Stimulated activated memory B cell treated with anti-CD40 and anti-IgM and Interleukin-4, amounts not matched to agents 10 μg/mL and 1 μg/mL and 100 μg/mL, for 72 hours (primary cell): ENCODE measurements around the gene VAMP5.
"Not testable (repeated sequence)": the region's sequence is repeated elsewhere in the genome, so short reads cannot be mapped to it uniquely, and the experiment has no call there.

Experiments used
- ATAC-seq: fragments of 150-1000 bp; cut with Tn5 transposase; 2 replicates; pipeline ENCODE4 v1.10.0; 2021
- H3K27ac Mint-ChIP-seq: one replicate; pipeline ENCODE4 v1.8.0; 2022; ENCODE audit warnings: mild to moderate bottlenecking, mixed read lengths
- H3K27me3 Mint-ChIP-seq: one replicate; pipeline ENCODE4 v1.8.0; 2022; ENCODE audit warnings: mixed read lengths
- H3K36me3 Mint-ChIP-seq: one replicate; pipeline ENCODE4 v1.8.0; 2022; ENCODE audit warnings: mixed read lengths
- H3K4me1 Mint-ChIP-seq: one replicate; pipeline ENCODE4 v1.8.0; 2022; ENCODE audit warnings: mixed read lengths
- H3K4me3 Mint-ChIP-seq: one replicate; pipeline ENCODE4 v1.8.0; 2022; ENCODE audit warnings: mild to moderate bottlenecking, moderate library complexity, mixed read lengths
- H3K9me3 Mint-ChIP-seq: one replicate; pipeline ENCODE4 v1.8.0; 2022; ENCODE audit warnings: mixed read lengths

The VAMP5 gene, protein sequence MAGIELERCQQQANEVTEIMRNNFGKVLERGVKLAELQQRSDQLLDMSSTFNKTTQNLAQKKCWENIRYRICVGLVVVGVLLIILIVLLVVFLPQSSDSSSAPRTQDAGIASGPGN

DNA sequence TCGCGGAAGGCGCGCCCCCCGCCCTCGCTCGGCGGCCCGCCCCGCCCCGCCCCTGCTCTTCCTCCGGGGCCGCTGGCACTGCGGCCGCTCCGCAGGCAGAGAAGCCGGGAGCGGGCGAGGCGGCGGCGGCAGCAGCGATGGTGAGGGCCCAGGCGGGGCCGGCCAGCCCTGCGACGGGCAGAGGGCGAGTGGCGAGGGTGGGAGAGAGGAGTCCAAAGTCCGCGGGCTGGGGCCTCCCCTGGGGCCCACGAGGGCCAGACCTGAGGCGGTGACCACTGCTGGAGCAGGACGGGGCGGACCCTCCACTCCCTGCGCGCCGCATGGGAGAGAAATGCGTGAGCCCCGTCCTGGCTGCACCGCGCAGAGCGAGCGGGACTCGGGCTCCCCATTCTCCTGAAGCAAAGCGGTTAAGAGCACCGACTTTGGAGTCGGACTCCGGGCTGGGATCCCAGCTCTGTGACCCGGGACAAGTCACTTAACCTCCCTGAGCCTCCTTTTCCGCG lies at the start of gene VAMP5:
VAMP5 (plus strand) TSS at position 78 of the 503 bp plus-strand sequence; CDS start at position 138, 60 bp downstream.
- H3K36me3 Mint-ChIP-seq: peaks cover 33% of the 10 kb centered on the region
- H3K4me1 Mint-ChIP-seq: peaks cover 54% of the 10 kb centered on the region
- ATAC-seq: peak; percentile 70
- H3K9me3 Mint-ChIP-seq: no peaks in the 10 kb centered on the region
- peak within 1 kb of the TSS; percentile 69 for H3K27ac Mint-ChIP-seq
- H3K4me3 Mint-ChIP-seq: peak within 1 kb of the TSS; percentile 77
- no peaks in the 10 kb centered on the region for H3K27me3 Mint-ChIP-seq

DNA sequence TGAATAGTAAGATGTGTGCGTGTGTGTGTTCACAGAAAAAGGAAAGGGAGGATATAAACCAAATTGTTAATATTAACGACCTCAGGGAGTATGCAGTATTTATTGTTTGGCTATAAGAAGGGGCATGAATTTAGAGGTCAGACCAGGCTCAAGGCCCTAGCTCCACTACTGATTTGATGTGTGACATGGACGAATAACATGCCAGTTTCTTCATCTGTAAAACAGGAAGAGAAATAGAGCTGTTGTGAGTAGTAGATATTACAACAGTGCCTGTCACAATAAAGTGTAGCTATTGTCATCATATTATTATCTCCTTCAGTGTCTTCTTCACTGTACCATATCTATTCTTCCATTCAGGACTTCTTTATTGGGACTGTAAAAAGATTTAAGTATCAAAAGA lies 49.4 kb upstream of the VAMP5 start:
- Mint-ChIP-seq H3K27ac (peak overlapping the region; percentile 58), H3K4me3 (no peak overlapping the region), H3K4me1 (peaks cover 15% of the 10 kb centered on the region), H3K27me3 (no peaks in the 10 kb centered on the region), H3K9me3 (no peaks in the 10 kb centered on the region), H3K36me3 (peaks cover 3% of the 10 kb centered on the region)
- no peak for ATAC-seq

DNA sequence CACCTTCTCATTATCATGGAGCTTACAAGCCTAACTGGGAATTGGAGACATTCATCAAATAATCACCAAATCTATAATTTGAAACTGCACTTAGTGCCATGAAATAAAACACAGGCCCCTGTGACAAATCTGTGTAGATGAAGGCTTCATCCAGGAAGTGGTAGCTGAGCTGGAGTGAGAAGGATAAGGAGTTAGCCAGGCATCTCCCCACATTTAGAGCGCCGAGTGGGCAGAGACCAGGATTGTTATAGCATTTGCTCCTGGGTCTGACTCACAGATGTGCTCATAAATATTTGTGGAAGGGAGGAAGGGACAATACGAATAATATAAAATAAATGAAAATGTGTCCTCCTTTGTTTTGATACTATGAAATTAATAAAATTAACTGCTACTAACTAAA lies 47.8 kb upstream of the VAMP5 start:
- Mint-ChIP-seq H3K27me3 (no peaks in the 10 kb centered on the region), H3K27ac (no peak overlapping the region), H3K9me3 (no peaks in the 10 kb centered on the region), H3K36me3 (peaks cover 13% of the 10 kb centered on the region), H3K4me1 (peaks cover 29% of the 10 kb centered on the region), H3K4me3 (no peak overlapping the region)
- no peak for ATAC-seq

DNA sequence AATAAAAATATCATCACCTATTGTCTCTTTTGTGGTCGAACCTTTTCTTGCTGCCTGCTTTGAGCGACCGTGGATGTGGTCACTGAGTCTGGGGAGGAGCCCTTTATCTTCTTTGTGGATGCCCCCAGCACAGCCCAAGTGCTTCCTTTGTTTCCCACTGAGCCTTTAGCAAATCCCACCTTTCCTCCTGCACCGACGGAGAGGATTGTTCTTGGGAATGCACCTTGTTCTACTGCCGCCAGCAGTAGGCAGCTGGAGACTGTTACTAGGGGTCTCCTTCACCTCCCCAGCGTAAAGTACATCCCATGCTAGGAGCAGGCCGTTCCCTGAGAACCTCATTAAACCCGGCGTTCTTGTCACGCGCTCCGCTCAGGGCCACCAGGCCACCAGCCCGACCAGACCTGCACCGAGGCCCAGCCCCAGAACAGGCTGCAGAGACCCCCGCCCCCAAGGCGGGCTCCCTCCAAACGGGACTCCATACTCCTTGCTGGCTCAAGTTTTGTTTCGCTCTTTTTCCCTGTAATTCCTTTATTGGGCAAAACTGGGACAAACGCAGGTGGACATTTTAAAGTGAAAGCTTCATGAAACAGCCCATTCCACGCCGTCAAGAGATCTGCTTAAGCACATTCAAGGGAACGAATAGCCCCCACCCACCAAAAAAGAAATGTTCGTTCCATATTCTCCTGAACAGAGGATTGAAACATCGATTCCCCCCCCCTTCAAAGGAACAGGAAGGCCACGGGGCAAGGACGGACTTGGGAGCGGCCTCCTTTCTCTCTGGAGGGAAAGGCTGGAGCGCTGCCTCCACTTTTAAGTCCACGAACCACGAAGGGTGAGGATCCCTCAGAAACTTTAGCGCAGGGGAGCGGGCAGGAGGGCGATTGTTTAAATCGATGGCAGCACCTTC lies 46.4 kb upstream of the VAMP5 start:
- peaks cover 43% of the 10 kb centered on the region for H3K4me1 Mint-ChIP-seq
- no peaks in the 10 kb centered on the region for H3K27me3 Mint-ChIP-seq
- H3K4me3 Mint-ChIP-seq: peak overlapping the region; percentile 90
- no peak for ATAC-seq
- no peaks in the 10 kb centered on the region for H3K9me3 Mint-ChIP-seq
- H3K27ac Mint-ChIP-seq: peak overlapping the region; percentile 98
- peaks cover 24% of the 10 kb centered on the region for H3K36me3 Mint-ChIP-seq

DNA sequence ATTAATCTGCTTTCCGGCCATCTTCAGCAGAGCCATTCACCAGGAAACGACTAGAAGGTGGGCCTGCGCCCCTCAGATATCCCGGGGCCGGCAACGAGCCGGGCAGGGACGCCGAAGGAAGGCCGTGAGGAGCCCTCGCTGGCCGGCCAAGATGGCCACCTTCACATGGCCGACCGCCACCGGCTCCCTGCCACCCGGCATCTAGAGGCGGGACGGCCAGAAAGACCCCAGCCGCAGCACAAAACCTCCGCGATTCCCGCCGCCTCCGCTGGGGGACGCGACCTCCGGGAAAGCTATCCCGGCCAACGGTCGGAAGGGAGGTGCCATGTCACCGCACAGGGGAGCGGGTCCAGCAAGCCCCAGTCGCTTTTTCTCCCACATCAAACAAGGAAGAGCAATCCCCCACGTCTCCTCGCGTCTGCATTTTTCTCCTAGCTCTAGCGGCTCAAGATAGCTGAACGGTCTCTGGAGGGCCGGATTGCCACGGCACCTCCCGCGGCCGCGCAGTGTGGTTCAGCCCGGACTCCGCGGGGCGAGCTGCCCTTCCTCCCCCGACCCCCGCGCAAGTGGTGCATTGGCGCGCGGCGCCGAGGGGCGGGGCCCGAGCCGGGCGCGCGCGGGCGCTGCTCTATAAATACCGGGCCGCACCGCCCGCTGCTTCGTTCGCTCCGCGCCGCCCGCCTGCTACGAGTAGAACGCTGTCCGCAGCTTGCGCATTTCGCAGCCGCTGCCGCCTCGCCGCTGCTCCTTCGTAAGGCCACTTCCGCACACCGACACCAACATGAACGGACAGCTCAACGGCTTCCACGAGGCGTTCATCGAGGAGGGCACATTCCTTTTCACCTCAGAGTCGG lies 45.5 kb upstream of the VAMP5 start, which contains the start of gene MAT2A:
MAT2A (plus strand) TSS at position 662 of the 854 bp plus-strand sequence; CDS start at position 782, 120 bp downstream.
- H3K27ac Mint-ChIP-seq: peak within 1 kb of the TSS; percentile 98
- ATAC-seq: peak; percentile 93
- H3K36me3 Mint-ChIP-seq: peaks cover 31% of the 10 kb centered on the region
- no peaks in the 10 kb centered on the region for H3K9me3 Mint-ChIP-seq
- H3K4me1 Mint-ChIP-seq: peaks cover 47% of the 10 kb centered on the region
- no peaks in the 10 kb centered on the region for H3K27me3 Mint-ChIP-seq
- peak within 1 kb of the TSS; percentile 90 for H3K4me3 Mint-ChIP-seq

DNA sequence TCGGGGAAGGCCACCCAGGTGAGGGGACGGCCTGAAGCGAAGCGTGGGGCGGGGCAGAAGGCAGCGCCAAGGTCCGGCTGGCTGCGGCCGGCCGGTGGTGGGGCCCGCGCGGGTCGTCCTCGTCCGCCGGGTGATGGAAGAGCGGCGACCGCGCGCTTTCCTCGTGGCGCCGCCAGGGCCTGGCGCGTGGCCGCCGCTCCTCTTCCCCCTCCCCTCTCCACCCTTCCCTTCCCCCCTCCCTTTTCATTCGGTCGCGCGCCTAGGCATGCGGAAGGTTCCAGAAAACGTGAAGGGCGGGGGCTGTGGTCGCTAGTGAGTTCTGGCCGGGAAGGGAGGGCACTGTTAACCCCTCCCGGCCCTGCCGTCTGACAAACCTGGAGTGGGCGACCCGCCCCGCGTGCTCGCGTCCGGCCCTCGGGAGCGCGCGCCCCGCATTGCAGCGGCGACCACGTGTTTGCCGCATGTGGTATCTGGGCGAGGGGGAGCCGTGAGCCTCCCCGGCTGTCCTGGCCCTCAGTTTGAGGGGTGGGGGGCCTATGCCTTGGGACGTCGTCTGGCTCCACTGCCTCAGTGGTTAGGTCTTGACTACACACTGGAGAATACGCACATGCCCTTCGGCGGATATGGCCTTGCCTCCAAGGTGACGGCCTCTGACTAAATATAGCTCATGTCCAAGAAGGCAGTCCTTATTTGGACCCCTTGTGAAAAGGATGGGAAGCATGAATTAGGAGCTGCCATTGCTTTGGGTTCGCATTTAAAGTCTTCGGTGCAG lies 44.7 kb upstream of the VAMP5 start:
- H3K27me3 Mint-ChIP-seq: no peaks in the 10 kb centered on the region
- ATAC-seq: peak; percentile 72
- H3K36me3 Mint-ChIP-seq: peaks cover 39% of the 10 kb centered on the region
- peaks cover 45% of the 10 kb centered on the region for H3K4me1 Mint-ChIP-seq
- H3K27ac Mint-ChIP-seq: peak overlapping the region; percentile 98
- H3K4me3 Mint-ChIP-seq: peak overlapping the region; percentile 90
- no peaks in the 10 kb centered on the region for H3K9me3 Mint-ChIP-seq

DNA sequence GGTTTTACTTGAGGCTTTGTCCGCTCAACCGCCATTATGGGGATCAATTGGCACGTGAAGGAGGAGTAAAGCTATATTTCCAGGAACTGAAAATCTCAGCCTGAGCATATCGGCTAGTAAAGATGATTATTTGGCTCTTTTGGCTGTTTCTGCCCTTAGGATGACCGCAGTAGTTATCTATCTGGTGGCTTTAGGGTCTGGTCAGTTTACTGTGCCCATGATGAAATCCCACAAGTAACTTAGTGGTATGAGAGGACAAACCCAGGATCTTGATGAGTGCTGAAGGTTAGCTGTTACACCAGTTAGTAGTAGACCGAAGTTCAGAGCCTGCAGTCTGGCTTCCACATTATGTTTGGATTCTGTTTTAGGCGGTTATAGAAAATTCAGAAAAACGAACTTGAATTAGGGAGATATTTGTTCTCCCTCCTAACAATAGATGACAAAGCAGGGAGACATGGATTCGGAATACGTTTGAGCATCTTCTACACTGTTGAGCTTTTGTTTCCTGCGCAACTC lies 44.0 kb upstream of the VAMP5 start:
- peak overlapping the region; percentile 98 for H3K27ac Mint-ChIP-seq
- no peaks in the 10 kb centered on the region for H3K27me3 Mint-ChIP-seq
- H3K9me3 Mint-ChIP-seq: no peaks in the 10 kb centered on the region
- H3K36me3 Mint-ChIP-seq: peaks cover 39% of the 10 kb centered on the region
- peaks cover 41% of the 10 kb centered on the region for H3K4me1 Mint-ChIP-seq
- ATAC-seq: no peak
- H3K4me3 Mint-ChIP-seq: peak overlapping the region; percentile 90

DNA sequence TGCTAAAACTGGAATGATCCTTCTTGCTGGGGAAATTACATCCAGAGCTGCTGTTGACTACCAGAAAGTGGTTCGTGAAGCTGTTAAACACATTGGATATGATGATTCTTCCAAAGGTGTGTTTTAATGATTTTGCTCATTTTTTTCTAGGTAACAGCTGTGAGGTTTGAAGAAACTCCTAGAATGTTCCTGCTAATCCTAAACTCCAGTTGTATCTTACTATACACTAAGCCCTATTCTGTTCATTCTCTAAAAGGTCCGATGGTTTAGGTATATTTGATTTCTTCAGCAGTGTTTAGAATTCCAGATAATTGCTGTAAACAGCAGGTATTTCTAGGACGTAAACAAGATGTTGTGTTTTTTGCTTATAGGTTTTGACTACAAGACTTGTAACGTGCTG lies 43.0 kb upstream of the VAMP5 start:
- Mint-ChIP-seq H3K4me1 (peaks cover 41% of the 10 kb centered on the region), H3K9me3 (no peaks in the 10 kb centered on the region), H3K36me3 (peaks cover 39% of the 10 kb centered on the region), H3K27ac (peak overlapping the region; percentile 19), H3K4me3 (peak overlapping the region; percentile 90), H3K27me3 (no peaks in the 10 kb centered on the region)
- ATAC-seq: no peak

DNA sequence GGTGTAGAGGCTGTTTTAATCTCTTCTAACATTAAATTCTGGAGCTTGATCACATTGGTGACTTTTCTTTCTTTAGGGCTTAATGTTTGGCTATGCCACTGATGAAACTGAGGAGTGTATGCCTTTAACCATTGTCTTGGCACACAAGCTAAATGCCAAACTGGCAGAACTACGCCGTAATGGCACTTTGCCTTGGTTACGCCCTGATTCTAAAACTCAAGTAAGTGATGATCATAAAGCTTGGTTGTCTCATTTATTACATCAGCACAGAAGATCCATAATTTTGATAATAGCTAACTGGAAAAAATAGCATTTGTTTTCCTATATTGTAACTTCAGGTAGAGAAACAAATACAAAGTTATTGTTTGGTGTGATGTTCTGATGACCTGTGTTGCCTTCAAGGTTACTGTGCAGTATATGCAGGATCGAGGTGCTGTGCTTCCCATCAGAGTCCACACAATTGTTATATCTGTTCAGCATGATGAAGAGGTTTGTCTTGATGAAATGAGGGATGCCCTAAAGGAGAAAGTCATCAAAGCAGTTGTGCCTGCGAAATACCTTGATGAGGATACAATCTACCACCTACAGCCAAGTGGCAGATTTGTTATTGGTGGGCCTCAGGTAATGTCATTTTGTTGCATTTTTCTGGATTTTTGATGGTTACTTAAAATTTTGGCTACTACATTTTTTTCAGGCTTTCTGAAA lies 42.3 kb upstream of the VAMP5 start:
- Mint-ChIP-seq H3K27ac (peak overlapping the region; percentile 19), H3K4me3 (peak overlapping the region; percentile 36), H3K27me3 (no peaks in the 10 kb centered on the region), H3K4me1 (peaks cover 41% of the 10 kb centered on the region), H3K36me3 (peaks cover 39% of the 10 kb centered on the region), H3K9me3 (no peaks in the 10 kb centered on the region)
- ATAC-seq: no peak

DNA sequence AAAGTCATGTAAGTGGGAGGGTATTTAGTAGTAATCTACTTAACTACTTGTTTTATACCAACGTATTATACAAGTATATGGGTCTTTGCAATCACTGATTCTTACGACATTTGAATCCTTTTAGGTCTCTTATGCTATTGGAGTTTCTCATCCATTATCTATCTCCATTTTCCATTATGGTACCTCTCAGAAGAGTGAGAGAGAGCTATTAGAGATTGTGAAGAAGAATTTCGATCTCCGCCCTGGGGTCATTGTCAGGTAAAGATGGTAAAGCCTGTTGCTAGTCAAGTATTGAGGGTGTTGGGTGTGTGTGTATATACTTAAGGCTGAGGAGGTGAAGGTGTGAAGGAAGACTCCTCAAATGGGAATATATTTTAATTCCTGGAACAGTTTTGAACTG lies 41.5 kb upstream of the VAMP5 start:
- Mint-ChIP-seq H3K27me3 (no peaks in the 10 kb centered on the region), H3K27ac (no peak overlapping the region), H3K4me1 (peaks cover 36% of the 10 kb centered on the region), H3K4me3 (no peak overlapping the region), H3K9me3 (no peaks in the 10 kb centered on the region), H3K36me3 (peaks cover 39% of the 10 kb centered on the region)
- no peak for ATAC-seq

DNA sequence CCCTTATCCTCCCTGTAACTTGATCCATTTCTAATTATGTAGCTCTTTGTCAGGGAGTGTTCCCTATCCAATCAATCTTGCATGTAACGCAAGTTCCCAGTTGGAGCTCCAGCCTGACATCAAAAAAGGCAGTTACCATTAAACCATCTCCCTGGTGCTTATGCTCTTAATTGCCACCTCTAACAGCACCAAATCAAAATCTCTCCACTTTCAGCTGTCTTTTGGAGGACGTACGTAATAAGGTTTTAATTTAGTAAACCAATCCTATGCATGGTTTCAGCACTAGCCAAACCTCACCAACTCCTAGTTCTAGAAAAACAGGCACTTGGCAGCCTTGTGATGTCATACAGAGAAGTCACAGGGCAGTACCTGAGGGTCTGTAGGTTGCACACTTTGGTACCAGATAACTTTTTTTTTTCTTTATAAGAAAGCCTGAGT lies 40.0 kb upstream of the VAMP5 start:
- ATAC-seq, H3K9me3 Mint-ChIP-seq, H3K27me3 Mint-ChIP-seq, H3K4me3 Mint-ChIP-seq, H3K27ac Mint-ChIP-seq: not testable (repeated sequence)
- Mint-ChIP-seq H3K4me1 (peaks cover 32% of the 10 kb centered on the region), H3K36me3 (peaks cover 39% of the 10 kb centered on the region)

DNA sequence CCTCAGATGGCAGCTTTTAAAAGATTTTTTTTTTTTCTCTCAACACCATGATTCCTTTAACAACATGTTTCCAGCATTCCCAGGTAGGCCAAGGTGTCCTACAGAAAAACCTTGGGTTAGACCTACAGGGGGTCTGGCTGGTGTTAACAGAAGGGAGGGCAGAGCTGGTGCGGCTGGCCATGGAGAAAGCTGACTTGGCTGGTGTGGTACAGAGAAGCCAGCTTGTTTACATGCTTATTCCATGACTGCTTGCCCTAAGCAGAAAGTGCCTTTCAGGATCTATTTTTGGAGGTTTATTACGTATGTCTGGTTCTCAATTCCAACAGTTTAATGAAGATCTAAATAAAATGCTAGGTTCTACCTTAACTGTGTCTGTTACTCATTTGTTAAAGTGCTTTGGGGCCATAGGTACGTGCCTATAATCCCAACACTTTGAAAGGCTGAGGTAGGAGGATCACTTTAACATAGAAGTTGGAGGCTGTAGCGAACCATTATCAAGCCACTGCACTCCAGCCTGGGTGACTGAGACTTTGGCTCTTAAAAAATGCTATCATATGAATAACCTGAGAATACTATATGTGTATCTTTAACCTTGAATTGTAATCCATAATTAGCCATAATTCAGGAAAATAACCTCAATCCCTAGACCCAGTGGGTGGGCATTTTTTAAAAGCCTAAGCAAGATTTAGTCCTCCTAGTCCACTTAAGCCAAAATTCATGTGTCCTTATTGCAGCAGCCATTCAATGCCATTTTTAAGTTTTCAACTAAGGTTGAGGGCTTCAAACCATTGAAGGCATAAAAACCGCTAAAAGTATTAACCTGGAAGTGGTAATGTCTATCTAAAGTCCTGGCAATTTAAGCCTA lies 39.1 kb upstream of the VAMP5 start:
- peaks cover 37% of the 10 kb centered on the region for H3K36me3 Mint-ChIP-seq
- H3K4me3 Mint-ChIP-seq, H3K27ac Mint-ChIP-seq, ATAC-seq, H3K27me3 Mint-ChIP-seq, H3K9me3 Mint-ChIP-seq: not testable (repeated sequence)
- H3K4me1 Mint-ChIP-seq: peaks cover 29% of the 10 kb centered on the region

DNA sequence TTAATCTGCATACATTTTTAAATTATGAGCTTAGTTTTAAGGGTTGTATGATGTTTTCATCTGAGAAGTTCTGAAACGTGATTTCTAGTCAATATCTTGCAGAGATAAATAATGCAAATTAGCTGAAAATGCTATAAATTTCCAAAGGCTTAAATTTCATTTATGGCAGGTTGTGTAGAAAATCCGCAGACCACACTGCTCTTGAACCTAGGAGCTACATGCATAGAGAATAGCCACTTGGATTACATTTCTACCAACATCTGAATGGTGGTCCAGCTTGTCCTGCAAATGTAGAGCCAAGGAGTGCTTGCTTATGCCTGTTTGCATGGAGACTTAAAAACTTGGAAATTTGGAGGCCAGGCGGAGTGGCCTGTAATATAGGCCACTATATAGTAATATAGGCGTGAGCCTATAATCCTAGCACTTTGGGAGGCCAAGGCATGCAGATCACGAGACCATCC lies 38.4 kb upstream of the VAMP5 start:
- no peak overlapping the region for H3K4me3 Mint-ChIP-seq
- peaks cover 37% of the 10 kb centered on the region for H3K36me3 Mint-ChIP-seq
- no peak overlapping the region for H3K27ac Mint-ChIP-seq
- ATAC-seq: no peak
- H3K9me3 Mint-ChIP-seq: no peaks in the 10 kb centered on the region
- H3K4me1 Mint-ChIP-seq: peaks cover 22% of the 10 kb centered on the region
- H3K27me3 Mint-ChIP-seq: no peaks in the 10 kb centered on the region
